DND-41 (cell line): ENCODE data around the gene CEP131.
A peak's percentile ranks its signal among the peaks of the same experiment; 100 is the strongest.

Source experiments
- ATAC-seq: fragments of 200-7000 bp; cut with Tn5 transposase; 3 replicates; pipeline ENCODE4 v1.9.1; 2021; ENCODE audit warnings: low read depth; ENCODE audit not compliant: insufficient read depth
- DNase-seq: peaks from one replicate; pipeline ENCODE4 v3.0.0-alpha.2; 2020
- H2AFZ ChIP-seq: 2 replicates; pipeline ENCODE4 v1.6.0; 2012; ENCODE audit warnings: low read depth, low read length
- H3K27ac ChIP-seq: 2 replicates; pipeline ENCODE4 v1.5.1; 2012; ENCODE audit warnings: low read length, inconsistent platforms
- H3K27me3 ChIP-seq: fragments of 200-600 bp; sonication (generic); 2 replicates; pipeline ENCODE4 v1.6.0; 2012; ENCODE audit warnings: low read length, mild to moderate bottlenecking, inconsistent platforms; ENCODE audit not compliant: insufficient read depth, poor library complexity
- H3K36me3 ChIP-seq: 2 replicates; pipeline ENCODE4 v1.5.1; 2012; ENCODE audit warnings: low read length, inconsistent platforms; ENCODE audit not compliant: insufficient read depth
- H3K4me1 ChIP-seq: 2 replicates; pipeline ENCODE4 v1.5.1; 2012; ENCODE audit warnings: mild to moderate bottlenecking, low read length; ENCODE audit not compliant: insufficient read depth
- H3K4me2 ChIP-seq: 2 replicates; pipeline ENCODE4 v1.6.0; 2012; ENCODE audit warnings: mild to moderate bottlenecking, moderate library complexity, low read length, inconsistent platforms; ENCODE audit not compliant: insufficient read depth
- H3K4me3 ChIP-seq, 2 experiments: fragments of 200-600 bp in 1 of 2; shearing (Covaris generic) in 1 of 2; 2 replicates each; pipeline ENCODE4 v1.5.1; 2012 to 2016; ENCODE audit warnings: inconsistent platforms in 2 of 2, low read length in 2 of 2, mild to moderate bottlenecking in 2 of 2, low read depth in 1 of 2, moderate library complexity in 1 of 2
- H3K79me2 ChIP-seq: 2 replicates; pipeline ENCODE4 v1.6.0; 2012; ENCODE audit warnings: low read length, inconsistent platforms; ENCODE audit not compliant: insufficient read depth
- H3K9ac ChIP-seq: 2 replicates; pipeline ENCODE4 v1.6.0; 2012; ENCODE audit warnings: low read depth, mild to moderate bottlenecking, inconsistent platforms, low read length, moderate library complexity
- H3K9me3 ChIP-seq: 2 replicates; pipeline ENCODE4 v1.5.1; 2012; ENCODE audit warnings: low read length, moderate library complexity, mild to moderate bottlenecking, inconsistent platforms; ENCODE audit not compliant: insufficient read depth, severe bottlenecking
- H4K20me1 ChIP-seq: 2 replicates; pipeline ENCODE4 v1.6.0; 2012; ENCODE audit warnings: low read length; ENCODE audit not compliant: insufficient read depth
- CTCF ChIP-seq: IDR thresholded peaks from 2 replicates; pipeline ENCODE4 v1.5.1; 2012; ENCODE audit warnings: borderline replicate concordance, low read length, moderate library complexity, mild to moderate bottlenecking; ENCODE audit not compliant: poor library complexity, severe bottlenecking; ENCODE audit errors: extremely low read depth
- EZH2 ChIP-seq: IDR thresholded peaks from 3 replicates; pipeline ENCODE4 v1.6.1; 2012; ENCODE audit warnings: borderline replicate concordance, low read depth, mild to moderate bottlenecking, moderate library complexity, low read length, inconsistent platforms; ENCODE audit not compliant: severe bottlenecking

The CEP131 gene

GRCh38 chr17:81252326-81252986 lies 29.7 kb upstream of the CEP131 start:
- DNase-seq (no peak), ATAC-seq (no peak)

GRCh38 chr17:81251709-81252301 lies 29.0 kb upstream of the CEP131 start:
- peaks cover 62% of the 10 kb centered on the region for H3K36me3 ChIP-seq
- no peaks in the 10 kb centered on the region for H3K4me1 ChIP-seq

More at GRCh38 chr17:81252326-81252986, 29.7 kb upstream of the CEP131 start:
- Histone ChIP-seq H3K4me2 (no peak overlapping the region), H4K20me1 (peaks cover 20% of the 10 kb centered on the region), H3K9ac (no peak overlapping the region), H3K36me3 (peaks cover 62% of the 10 kb centered on the region), H3K4me1 (no peaks in the 10 kb centered on the region), H2AFZ (no peak overlapping the region), H3K27ac (no peak overlapping the region), H3K4me3 (no peak overlapping the region), H3K9me3 (no peaks in the 10 kb centered on the region), H3K27me3 (no peaks in the 10 kb centered on the region), H3K79me2 (no peaks in the 10 kb centered on the region)
- TF ChIP-seq EZH2: no peak
- TF ChIP-seq CTCF: peak; percentile 2

GRCh38 chr17:81251094-81251708 lies 28.4 kb upstream of the CEP131 start:
- H2AFZ ChIP-seq: no peak overlapping the region
- H4K20me1 ChIP-seq: peaks cover 25% of the 10 kb centered on the region
- no peaks in the 10 kb centered on the region for H3K79me2 ChIP-seq
- H3K36me3 ChIP-seq: peaks cover 59% of the 10 kb centered on the region
- H3K4me1 ChIP-seq: no peaks in the 10 kb centered on the region
- DNase-seq: no peak
- TF ChIP-seq EZH2 (no peak), CTCF (no peak)
- no peak overlapping the region for H3K9ac ChIP-seq
- no peaks in the 10 kb centered on the region for H3K9me3 ChIP-seq
- ATAC-seq: no peak
- no peak overlapping the region for H3K4me2 ChIP-seq
- no peaks in the 10 kb centered on the region for H3K27me3 ChIP-seq
- no peak overlapping the region for H3K27ac ChIP-seq
- no peak overlapping the region for H3K4me3 ChIP-seq

More at GRCh38 chr17:81251709-81252301, 29.0 kb upstream of the CEP131 start:
- TF ChIP-seq CTCF (no peak), EZH2 (no peak)
- H3K4me3 ChIP-seq: no peak overlapping the region
- no peak for ATAC-seq
- H4K20me1 ChIP-seq: peaks cover 20% of the 10 kb centered on the region
- no peak overlapping the region for H3K4me2 ChIP-seq
- no peaks in the 10 kb centered on the region for H3K9me3 ChIP-seq
- H3K9ac ChIP-seq: no peak overlapping the region
- no peak for DNase-seq
- H2AFZ ChIP-seq: no peak overlapping the region
- no peak overlapping the region for H3K27ac ChIP-seq
- H3K79me2 ChIP-seq: no peaks in the 10 kb centered on the region
- no peaks in the 10 kb centered on the region for H3K27me3 ChIP-seq
